ENCODE measurements around the gene FOLR3.

DNA sequence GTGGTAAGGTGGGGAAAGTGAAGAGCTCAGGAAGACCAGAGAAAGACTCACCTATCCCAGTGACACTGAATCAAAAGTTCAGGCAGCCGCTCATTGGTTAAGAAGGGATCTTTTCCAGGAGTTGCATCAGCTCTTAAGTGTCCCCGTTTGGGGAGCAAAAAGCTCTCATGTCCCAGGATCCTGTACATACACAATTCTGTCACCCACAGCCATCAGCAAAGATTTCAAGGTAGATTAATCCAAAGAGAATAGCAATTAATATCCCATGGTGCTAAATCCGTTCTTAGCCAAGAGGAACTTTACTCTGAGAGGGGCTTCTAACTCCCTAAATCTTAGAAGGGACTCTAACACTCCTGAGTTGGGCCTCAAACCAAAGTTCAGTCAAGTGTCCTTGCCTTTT lies 19.3 kb downstream of the FOLR3 start:
- no peak for TF ChIP-seq FOXM1 (IDR thresholded peaks at IDR 0.05; ENCODE audit: borderline replicate concordance, low read depth)
- TF ChIP-seq, protein P1, sequence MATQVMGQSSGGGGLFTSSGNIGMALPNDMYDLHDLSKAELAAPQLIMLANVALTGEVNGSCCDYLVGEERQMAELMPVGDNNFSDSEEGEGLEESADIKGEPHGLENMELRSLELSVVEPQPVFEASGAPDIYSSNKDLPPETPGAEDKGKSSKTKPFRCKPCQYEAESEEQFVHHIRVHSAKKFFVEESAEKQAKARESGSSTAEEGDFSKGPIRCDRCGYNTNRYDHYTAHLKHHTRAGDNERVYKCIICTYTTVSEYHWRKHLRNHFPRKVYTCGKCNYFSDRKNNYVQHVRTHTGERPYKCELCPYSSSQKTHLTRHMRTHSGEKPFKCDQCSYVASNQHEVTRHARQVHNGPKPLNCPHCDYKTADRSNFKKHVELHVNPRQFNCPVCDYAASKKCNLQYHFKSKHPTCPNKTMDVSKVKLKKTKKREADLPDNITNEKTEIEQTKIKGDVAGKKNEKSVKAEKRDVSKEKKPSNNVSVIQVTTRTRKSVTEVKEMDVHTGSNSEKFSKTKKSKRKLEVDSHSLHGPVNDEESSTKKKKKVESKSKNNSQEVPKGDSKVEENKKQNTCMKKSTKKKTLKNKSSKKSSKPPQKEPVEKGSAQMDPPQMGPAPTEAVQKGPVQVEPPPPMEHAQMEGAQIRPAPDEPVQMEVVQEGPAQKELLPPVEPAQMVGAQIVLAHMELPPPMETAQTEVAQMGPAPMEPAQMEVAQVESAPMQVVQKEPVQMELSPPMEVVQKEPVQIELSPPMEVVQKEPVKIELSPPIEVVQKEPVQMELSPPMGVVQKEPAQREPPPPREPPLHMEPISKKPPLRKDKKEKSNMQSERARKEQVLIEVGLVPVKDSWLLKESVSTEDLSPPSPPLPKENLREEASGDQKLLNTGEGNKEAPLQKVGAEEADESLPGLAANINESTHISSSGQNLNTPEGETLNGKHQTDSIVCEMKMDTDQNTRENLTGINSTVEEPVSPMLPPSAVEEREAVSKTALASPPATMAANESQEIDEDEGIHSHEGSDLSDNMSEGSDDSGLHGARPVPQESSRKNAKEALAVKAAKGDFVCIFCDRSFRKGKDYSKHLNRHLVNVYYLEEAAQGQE (IDR thresholded peaks at IDR 0.05; ENCODE audit: low read depth): no peak
- TF ChIP-seq EP300 (IDR thresholded peaks at IDR 0.05; ENCODE audit: borderline replicate concordance): no peak
- TF ChIP-seq NFIC (IDR thresholded peaks at IDR 0.05): no peak
- no peak for TF ChIP-seq CEBPB (IDR thresholded peaks at IDR 0.05)
- no peak for TF ChIP-seq TCF12 (IDR thresholded peaks at IDR 0.05; ENCODE audit: low read depth)
- no peak for TF ChIP-seq TAF1 (IDR thresholded peaks at IDR 0.05; ENCODE audit: low read depth)
- TF ChIP-seq, protein P2, sequence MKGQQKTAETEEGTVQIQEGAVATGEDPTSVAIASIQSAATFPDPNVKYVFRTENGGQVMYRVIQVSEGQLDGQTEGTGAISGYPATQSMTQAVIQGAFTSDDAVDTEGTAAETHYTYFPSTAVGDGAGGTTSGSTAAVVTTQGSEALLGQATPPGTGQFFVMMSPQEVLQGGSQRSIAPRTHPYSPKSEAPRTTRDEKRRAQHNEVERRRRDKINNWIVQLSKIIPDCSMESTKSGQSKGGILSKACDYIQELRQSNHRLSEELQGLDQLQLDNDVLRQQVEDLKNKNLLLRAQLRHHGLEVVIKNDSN (IDR thresholded peaks at IDR 0.05): no peak
- TF ChIP-seq, protein P3, sequence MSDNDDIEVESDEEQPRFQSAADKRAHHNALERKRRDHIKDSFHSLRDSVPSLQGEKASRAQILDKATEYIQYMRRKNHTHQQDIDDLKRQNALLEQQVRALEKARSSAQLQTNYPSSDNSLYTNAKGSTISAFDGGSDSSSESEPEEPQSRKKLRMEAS (IDR thresholded peaks at IDR 0.05): no peak
- no peak for TF ChIP-seq RAD21 (IDR thresholded peaks at IDR 0.05; ENCODE audit: low read depth)
- no peak for TF ChIP-seq YY1 (IDR thresholded peaks at IDR 0.05; ENCODE audit: low read depth)
- no peak for TF ChIP-seq ZBTB7A (IDR thresholded peaks at IDR 0.05; ENCODE audit: low read depth)
- no peak for TF ChIP-seq TEAD4 (IDR thresholded peaks at IDR 0.05)
- no peak for TF ChIP-seq EGR1 (IDR thresholded peaks at IDR 0.05)

Data from Ishikawa (cell line).